ENCODE results near the gene ANGEL1. TPM values are rescaled to one million over a fixed set of nuclear protein-coding genes. Genes with fewer than 3 reads are reported as not detected.

The ANGEL1 gene
- total and polyA plus RNA-seq, 2 of the 8 experiments (the other 6 are each of a cell fraction or from before 2014, with no cell fraction given), result 26.8 to 27.2 TPM

DNA sequence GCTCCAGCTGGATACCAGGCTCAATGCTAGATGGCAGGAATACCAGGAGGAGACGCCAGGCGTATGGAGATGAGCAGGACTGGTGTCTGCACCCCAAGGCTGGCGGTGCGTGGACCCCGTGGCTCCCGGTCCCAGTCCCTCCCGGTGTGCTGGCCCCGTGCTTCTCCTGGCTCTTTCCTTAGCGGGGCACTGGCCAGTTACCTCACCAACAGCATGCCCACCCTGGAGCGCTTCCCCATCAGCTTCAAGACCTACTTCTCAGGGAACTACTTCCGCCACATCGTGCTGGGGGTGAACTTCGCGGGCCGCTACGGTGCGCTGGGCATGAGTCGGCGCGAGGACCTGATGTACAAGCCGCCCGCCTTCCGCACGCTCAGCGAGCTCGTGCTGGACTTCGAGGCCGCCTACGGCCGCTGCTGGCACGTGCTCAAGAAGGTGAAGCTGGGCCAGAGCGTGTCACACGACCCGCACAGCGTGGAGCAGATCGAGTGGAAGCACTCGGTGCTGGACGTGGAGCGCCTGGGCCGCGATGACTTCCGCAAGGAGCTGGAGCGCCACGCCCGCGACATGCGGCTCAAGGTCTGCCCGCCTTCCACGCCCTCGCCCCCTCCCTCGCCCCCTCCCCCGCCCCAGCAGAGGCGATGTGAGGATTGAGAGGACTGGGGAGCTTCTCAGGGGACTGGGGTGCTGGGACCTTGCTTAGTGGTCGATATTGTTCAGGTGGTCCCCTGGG, 36.8 kb downstream of the ANGEL1 start (continued):
- TF ChIP-seq ATF2 (IDR thresholded peaks at IDR 0.05; ENCODE audit: low read length) (no peak), TBP (IDR thresholded peaks at IDR 0.05; ENCODE audit: low read depth, low read length) (no peak), BCL11A (IDR thresholded peaks at IDR 0.05; ENCODE audit: low read depth in 2 of 2, low read length in 2 of 2) (no peak)

Measured in H1 (cell line).